ENCODE measurements around the gene MICA. TPM values are rescaled to one million over a fixed set of nuclear protein-coding genes. Genes with fewer than 3 reads are reported as not detected.
A peak's percentile ranks its signal among the peaks of the same experiment; 100 is the strongest.

Gene MICA
- total and polyA plus RNA-seq, 9 of the 15 experiments (the other 6 are each of a cell fraction or from before 2014, with no cell fraction given), result 11.8 to 24.6 (median 16.7) TPM

DNA sequence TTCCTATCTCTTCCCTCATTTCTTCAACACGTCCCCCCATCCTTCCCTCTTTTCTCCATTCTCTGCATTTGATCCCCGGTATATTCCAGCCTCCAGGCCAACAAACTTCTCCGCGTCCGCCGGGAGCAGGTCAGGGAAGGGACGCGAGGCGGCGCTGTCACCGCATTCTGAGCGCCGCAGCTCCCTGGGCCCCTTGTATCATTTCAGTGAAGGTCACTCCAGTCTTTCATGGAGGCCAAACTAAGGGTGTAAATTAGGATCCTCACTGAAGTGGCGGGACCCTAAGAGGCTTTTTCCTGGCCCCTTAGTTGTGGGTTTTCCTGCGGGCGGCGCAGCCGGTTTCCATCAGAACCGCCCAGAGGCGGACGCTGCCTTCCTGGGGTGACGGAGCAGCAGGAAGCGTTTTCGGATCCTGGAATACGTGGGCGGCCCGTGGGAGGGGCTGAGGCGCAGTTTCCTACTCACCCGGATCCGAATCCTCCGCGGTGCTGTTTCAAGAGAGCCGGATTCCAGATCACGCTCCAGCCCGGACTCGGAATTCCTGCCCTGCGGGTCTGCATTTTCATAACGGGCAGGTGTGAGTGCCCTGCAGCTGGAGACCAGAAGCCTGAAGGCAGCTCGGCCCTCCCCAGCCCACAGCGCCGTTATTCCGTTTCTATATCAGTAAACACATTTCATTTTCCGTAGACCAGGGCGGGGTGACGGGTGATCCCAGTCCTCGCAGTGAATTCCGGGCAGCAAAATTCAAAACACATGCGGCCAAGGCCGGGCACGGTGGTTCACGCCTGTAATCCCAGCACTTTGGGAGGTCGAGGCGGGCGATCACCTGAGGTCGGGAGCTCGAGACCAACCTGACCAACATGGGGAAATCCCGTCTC is 3.6 kb upstream of the MICA start (continued):
- TF ChIP-seq ELF1 (tag; IDR thresholded peaks at IDR 0.05) (peak; percentile 66), NR1H2 (CRISPR knock-in tag; IDR thresholded peaks at IDR 0.05) (0 out of 2 replicates have a peak, but pooled peaks have one; percentile 28), BRF1 (IDR thresholded peaks at IDR 0.05; ENCODE audit: borderline replicate concordance, extremely low read depth, insufficient read length) (no peak), STAT5A (IDR thresholded peaks at IDR 0.05; ENCODE audit: borderline replicate concordance, low read length) (no peak), THAP7 (CRISPR knock-in tag; IDR thresholded peaks at IDR 0.05) (no peak), RBM39 (optimal IDR thresholded peaks at IDR 0.05; ENCODE audit: low read depth, low read length) (peak; percentile 82), PBX2 (CRISPR knock-in tag; IDR thresholded peaks at IDR 0.05; ENCODE audit: low read depth) (no peak), PBX2 (tag; conservative IDR thresholded peaks at IDR 0.05; ENCODE audit: low read depth) (no peak), ZNF324 (CRISPR knock-in tag; IDR thresholded peaks at IDR 0.05) (no peak), E2F3 (CRISPR knock-in tag; IDR thresholded peaks at IDR 0.05) (no peak), POLR2A (conservative IDR thresholded peaks at IDR 0.05) (peak; percentile 79), ZNF778 (CRISPR knock-in tag; IDR thresholded peaks at IDR 0.05) (no peak), YY1 (IDR thresholded peaks at IDR 0.05; ENCODE audit: borderline replicate concordance in 1 of 3, control insufficient read depth in 1 of 3, extremely low read depth in 1 of 3, insufficient read depth in 3 of 3, insufficient read length in 1 of 3, insufficient replicate concordance in 2 of 3, low read depth in 1 of 3, low read length in 2 of 3) (peak in 2 of 3 experiments; percentile 38 to 67), ZNF274 (IDR thresholded peaks at IDR 0.05; ENCODE audit: borderline replicate concordance, low read depth, low read length) (no peak)
- TF ChIP-seq, protein P1, sequence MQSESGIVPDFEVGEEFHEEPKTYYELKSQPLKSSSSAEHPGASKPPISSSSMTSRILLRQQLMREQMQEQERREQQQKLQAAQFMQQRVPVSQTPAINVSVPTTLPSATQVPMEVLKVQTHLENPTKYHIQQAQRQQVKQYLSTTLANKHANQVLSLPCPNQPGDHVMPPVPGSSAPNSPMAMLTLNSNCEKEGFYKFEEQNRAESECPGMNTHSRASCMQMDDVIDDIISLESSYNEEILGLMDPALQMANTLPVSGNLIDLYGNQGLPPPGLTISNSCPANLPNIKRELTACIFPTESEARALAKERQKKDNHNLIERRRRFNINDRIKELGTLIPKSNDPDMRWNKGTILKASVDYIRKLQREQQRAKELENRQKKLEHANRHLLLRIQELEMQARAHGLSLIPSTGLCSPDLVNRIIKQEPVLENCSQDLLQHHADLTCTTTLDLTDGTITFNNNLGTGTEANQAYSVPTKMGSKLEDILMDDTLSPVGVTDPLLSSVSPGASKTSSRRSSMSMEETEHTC (IDR thresholded peaks at IDR 0.05), result no peak
- TF ChIP-seq, protein P2, sequence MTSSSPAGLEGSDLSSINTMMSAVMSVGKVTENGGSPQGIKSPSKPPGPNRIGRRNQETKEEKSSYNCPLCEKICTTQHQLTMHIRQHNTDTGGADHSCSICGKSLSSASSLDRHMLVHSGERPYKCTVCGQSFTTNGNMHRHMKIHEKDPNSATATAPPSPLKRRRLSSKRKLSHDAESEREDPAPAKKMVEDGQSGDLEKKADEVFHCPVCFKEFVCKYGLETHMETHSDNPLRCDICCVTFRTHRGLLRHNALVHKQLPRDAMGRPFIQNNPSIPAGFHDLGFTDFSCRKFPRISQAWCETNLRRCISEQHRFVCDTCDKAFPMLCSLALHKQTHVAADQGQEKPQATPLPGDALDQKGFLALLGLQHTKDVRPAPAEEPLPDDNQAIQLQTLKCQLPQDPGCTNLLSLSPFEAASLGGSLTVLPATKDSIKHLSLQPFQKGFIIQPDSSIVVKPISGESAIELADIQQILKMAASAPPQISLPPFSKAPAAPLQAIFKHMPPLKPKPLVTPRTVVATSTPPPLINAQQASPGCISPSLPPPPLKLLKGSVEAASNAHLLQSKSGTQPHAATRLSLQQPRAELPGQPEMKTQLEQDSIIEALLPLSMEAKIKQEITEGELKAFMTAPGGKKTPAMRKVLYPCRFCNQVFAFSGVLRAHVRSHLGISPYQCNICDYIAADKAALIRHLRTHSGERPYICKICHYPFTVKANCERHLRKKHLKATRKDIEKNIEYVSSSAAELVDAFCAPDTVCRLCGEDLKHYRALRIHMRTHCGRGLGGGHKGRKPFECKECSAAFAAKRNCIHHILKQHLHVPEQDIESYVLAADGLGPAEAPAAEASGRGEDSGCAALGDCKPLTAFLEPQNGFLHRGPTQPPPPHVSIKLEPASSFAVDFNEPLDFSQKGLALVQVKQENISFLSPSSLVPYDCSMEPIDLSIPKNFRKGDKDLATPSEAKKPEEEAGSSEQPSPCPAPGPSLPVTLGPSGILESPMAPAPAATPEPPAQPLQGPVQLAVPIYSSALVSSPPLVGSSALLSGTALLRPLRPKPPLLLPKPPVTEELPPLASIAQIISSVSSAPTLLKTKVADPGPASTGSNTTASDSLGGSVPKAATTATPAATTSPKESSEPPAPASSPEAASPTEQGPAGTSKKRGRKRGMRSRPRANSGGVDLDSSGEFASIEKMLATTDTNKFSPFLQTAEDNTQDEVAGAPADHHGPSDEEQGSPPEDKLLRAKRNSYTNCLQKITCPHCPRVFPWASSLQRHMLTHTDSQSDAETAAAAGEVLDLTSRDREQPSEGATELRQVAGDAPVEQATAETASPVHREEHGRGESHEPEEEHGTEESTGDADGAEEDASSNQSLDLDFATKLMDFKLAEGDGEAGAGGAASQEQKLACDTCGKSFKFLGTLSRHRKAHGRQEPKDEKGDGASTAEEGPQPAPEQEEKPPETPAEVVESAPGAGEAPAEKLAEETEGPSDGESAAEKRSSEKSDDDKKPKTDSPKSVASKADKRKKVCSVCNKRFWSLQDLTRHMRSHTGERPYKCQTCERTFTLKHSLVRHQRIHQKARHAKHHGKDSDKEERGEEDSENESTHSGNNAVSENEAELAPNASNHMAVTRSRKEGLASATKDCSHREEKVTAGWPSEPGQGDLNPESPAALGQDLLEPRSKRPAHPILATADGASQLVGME (CRISPR knock-in tag; IDR thresholded peaks at IDR 0.05), result 0 out of 2 replicates have a peak, but pooled peaks have one; percentile 17
